Neural cell (in vitro differentiated cells): Measurements from ENCODE around the gene TMC3. TPM values are rescaled to one million over a fixed set of nuclear protein-coding genes. Genes with fewer than 3 reads are reported as not detected.

Experiments used
- H2AFZ ChIP-seq: fragments of 200-600, 300-800 bp; sonication (generic), shearing (Covaris generic); 2 replicates; pipeline ENCODE4 v1.6.0; 2014; ENCODE audit warnings: low read depth, mild to moderate bottlenecking, antibody characterized with exemption, low read length, moderate library complexity
- H3F3A ChIP-seq: fragments of 200-600 bp; shearing (Covaris generic); 2 replicates; pipeline ENCODE4 v1.6.1; 2016; ENCODE audit warnings: mild to moderate bottlenecking, moderate library complexity, mixed read lengths, antibody characterized with exemption, low read length; ENCODE audit not compliant: insufficient read depth, poor library complexity, severe bottlenecking
- H3K27ac ChIP-seq: fragments of 200-600, 300-800 bp; sonication (generic), shearing (Covaris generic); 2 replicates; pipeline ENCODE4 v1.5.1; 2014; ENCODE audit warnings: mild to moderate bottlenecking, low read length, moderate library complexity
- H3K27me3 ChIP-seq: fragments of 300-800, 200-600 bp; sonication (generic), shearing (Covaris generic); 2 replicates; pipeline ENCODE4 v1.6.0; 2014; ENCODE audit warnings: mild to moderate bottlenecking, low read depth, low read length, moderate library complexity; ENCODE audit not compliant: insufficient read depth
- H3K36me3 ChIP-seq: fragments of 300-800, 200-600 bp; sonication (generic), shearing (Covaris generic); 2 replicates; pipeline ENCODE4 v1.5.1; 2014; ENCODE audit warnings: mild to moderate bottlenecking, antibody characterized with exemption, low read length, moderate library complexity; ENCODE audit not compliant: insufficient read depth
- H3K4me2 ChIP-seq: fragments of 300-800, 200-600 bp; sonication (generic), shearing (Covaris generic); 2 replicates; pipeline ENCODE4 v1.6.0; 2014; ENCODE audit warnings: mild to moderate bottlenecking, low read length
- H3K4me3 ChIP-seq: fragments of 300-800, 200-600 bp; sonication (generic), shearing (Covaris generic); 2 replicates; pipeline ENCODE4 v1.5.1; 2014; ENCODE audit warnings: mild to moderate bottlenecking, low read length, moderate library complexity
- H3K79me2 ChIP-seq: fragments of 200-600 bp; shearing (Covaris generic); replicated peaks from 2 replicates; pipeline ENCODE4 v1.6.0; 2014; ENCODE audit warnings: mild to moderate bottlenecking, low read length, moderate library complexity; ENCODE audit not compliant: insufficient read depth
- H3K9ac ChIP-seq: fragments of 300-800, 200-600 bp; sonication (generic), shearing (Covaris generic); 2 replicates; pipeline ENCODE4 v1.6.1; 2016; ENCODE audit warnings: mild to moderate bottlenecking, low read length, mixed read lengths
- H3K9me2 ChIP-seq: fragments of 200-600 bp; shearing (Covaris generic); 2 replicates; pipeline ENCODE4 v1.6.1; 2016; ENCODE audit warnings: mild to moderate bottlenecking, low read length, mixed read lengths; ENCODE audit not compliant: insufficient read depth
- H3K9me3 ChIP-seq: fragments of 200-600, 300-800 bp; sonication (generic), shearing (Covaris generic); 2 replicates; pipeline ENCODE4 v1.6.1; 2016; ENCODE audit warnings: mild to moderate bottlenecking, mixed run types, low read length, moderate library complexity, mixed read lengths
- H4K20me1 ChIP-seq: fragments of 200-600 bp; shearing (Covaris generic); 2 replicates; pipeline ENCODE4 v1.6.1; 2016; ENCODE audit warnings: mild to moderate bottlenecking, mixed run types; ENCODE audit not compliant: insufficient read depth
- EZH2 ChIP-seq: fragments of 200-600, 300-800 bp; shearing (Covaris generic), sonication (generic); IDR thresholded peaks from 2 replicates; pipeline ENCODE4 v1.6.1; 2014; ENCODE audit warnings: antibody characterized with exemption, low read length, borderline replicate concordance, mild to moderate bottlenecking; ENCODE audit not compliant: insufficient read depth, poor library complexity, severe bottlenecking
- MXI1 ChIP-seq: fragments of 450-650 bp; conservative IDR thresholded peaks from 2 replicates; pipeline ENCODE4 v1.6.1; 2014; ENCODE audit warnings: antibody characterized with exemption, mild to moderate bottlenecking; ENCODE audit not compliant: poor library complexity, severe bottlenecking
- POLR2AphosphoS5 ChIP-seq: IDR thresholded peaks from 2 replicates; pipeline ENCODE4 v1.6.1; 2012
- RAD21 ChIP-seq: fragments of 450-650 bp; conservative IDR thresholded peaks from 2 replicates; pipeline ENCODE4 v1.6.1; 2014; ENCODE audit warnings: antibody characterized with exemption, mild to moderate bottlenecking, moderate library complexity
- SMC3 ChIP-seq: fragments of 450-650 bp; conservative IDR thresholded peaks from 2 replicates; pipeline ENCODE4 v1.6.1; 2014; ENCODE audit warnings: antibody characterized with exemption, mild to moderate bottlenecking, moderate library complexity; ENCODE audit not compliant: poor library complexity
- TAF1 ChIP-seq: IDR thresholded peaks from 2 replicates; pipeline ENCODE4 v1.6.1; 2012; ENCODE audit warnings: low read depth
- polyA minus RNA-seq: library from RNA; depleted of rRNA, polyadenylated mRNA; stranded (reverse); fragments of >200 nt; gene quantifications from 2 replicates; pipeline ENCODE4 v1.2.3, GENCODE V29; 2014
- polyA plus RNA-seq: library from polyadenylated mRNA; depleted of rRNA; stranded (reverse); fragments of >200 nt; gene quantifications from 2 replicates; pipeline ENCODE4 v1.2.3, GENCODE V29; 2014
- TF ChIP-seq, protein P1 (sequence below): fragments of 450-650 bp; IDR thresholded peaks from 2 replicates; pipeline ENCODE4 v1.5.1; 2014; ENCODE audit warnings: antibody characterized with exemption, mild to moderate bottlenecking, moderate library complexity; ENCODE audit not compliant: poor library complexity, severe bottlenecking
- TF ChIP-seq, protein P2 (sequence below): IDR thresholded peaks from 2 replicates; pipeline ENCODE4 v1.6.1; 2012; ENCODE audit warnings: borderline replicate concordance

The TMC3 gene
- polyA plus RNA-seq (not detected in 2 replicates), polyA minus RNA-seq (not detected in 2 replicates)

DNA sequence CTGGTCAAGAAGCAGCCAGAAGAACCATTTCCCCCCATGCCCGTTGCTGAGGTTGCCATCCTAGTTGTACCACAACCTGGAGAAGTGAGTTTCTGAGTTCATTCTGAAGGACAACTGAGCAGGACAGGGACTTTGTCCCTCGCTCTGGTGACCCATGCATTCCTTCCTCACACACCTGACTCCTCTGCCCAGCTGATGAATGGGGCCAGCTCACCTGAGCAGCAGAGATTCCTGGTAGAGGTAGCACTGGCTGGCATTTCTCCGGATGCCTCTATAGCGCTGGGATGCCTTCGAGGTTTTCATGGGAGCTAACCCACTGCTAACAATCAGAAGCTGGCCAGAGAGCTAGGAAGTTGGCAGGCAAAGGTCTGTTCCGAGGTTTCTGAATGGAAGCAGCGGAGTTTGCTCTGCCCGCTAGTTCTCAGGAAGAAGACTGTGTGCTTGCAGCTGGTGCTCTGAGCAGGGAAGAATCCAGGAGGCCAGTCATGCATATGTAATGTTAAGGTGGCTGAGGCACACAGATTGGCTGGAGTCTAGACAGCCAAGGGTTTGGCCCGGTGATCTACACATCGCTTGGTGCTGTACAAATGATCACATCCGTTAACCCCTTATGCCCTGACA is at the start of gene TMC3:
Gene TMC3 (minus strand): TSS at position 439 of the 621 bp plus-strand sequence. CDS start 136 bp downstream, at position 303.
- H3K4me2 ChIP-seq, result no peak within 1 kb of the TSS
- no peak within 1 kb of the TSS for H3K9ac ChIP-seq
- H3K79me2 ChIP-seq, result no peaks in the 10 kb centered on the region
- no peaks in the 10 kb centered on the region for H3F3A ChIP-seq
- no peaks in the 10 kb centered on the region for H3K9me3 ChIP-seq
- H2AFZ ChIP-seq, result no peak within 1 kb of the TSS
- H3K27ac ChIP-seq, result no peak within 1 kb of the TSS
- H3K4me3 ChIP-seq, result no peak within 1 kb of the TSS
- no peaks in the 10 kb centered on the region for H3K27me3 ChIP-seq
- no peaks in the 10 kb centered on the region for H4K20me1 ChIP-seq
- H3K9me2 ChIP-seq, result no peaks in the 10 kb centered on the region
- H3K36me3 ChIP-seq, result no peaks in the 10 kb centered on the region
- TF ChIP-seq SMC3 (no peak), EZH2 (no peak), MXI1 (no peak), TAF1 (no peak), POLR2AphosphoS5 (no peak), RAD21 (no peak)
- TF ChIP-seq, protein P1, sequence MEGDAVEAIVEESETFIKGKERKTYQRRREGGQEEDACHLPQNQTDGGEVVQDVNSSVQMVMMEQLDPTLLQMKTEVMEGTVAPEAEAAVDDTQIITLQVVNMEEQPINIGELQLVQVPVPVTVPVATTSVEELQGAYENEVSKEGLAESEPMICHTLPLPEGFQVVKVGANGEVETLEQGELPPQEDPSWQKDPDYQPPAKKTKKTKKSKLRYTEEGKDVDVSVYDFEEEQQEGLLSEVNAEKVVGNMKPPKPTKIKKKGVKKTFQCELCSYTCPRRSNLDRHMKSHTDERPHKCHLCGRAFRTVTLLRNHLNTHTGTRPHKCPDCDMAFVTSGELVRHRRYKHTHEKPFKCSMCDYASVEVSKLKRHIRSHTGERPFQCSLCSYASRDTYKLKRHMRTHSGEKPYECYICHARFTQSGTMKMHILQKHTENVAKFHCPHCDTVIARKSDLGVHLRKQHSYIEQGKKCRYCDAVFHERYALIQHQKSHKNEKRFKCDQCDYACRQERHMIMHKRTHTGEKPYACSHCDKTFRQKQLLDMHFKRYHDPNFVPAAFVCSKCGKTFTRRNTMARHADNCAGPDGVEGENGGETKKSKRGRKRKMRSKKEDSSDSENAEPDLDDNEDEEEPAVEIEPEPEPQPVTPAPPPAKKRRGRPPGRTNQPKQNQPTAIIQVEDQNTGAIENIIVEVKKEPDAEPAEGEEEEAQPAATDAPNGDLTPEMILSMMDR, result no peak
- TF ChIP-seq, protein P2, sequence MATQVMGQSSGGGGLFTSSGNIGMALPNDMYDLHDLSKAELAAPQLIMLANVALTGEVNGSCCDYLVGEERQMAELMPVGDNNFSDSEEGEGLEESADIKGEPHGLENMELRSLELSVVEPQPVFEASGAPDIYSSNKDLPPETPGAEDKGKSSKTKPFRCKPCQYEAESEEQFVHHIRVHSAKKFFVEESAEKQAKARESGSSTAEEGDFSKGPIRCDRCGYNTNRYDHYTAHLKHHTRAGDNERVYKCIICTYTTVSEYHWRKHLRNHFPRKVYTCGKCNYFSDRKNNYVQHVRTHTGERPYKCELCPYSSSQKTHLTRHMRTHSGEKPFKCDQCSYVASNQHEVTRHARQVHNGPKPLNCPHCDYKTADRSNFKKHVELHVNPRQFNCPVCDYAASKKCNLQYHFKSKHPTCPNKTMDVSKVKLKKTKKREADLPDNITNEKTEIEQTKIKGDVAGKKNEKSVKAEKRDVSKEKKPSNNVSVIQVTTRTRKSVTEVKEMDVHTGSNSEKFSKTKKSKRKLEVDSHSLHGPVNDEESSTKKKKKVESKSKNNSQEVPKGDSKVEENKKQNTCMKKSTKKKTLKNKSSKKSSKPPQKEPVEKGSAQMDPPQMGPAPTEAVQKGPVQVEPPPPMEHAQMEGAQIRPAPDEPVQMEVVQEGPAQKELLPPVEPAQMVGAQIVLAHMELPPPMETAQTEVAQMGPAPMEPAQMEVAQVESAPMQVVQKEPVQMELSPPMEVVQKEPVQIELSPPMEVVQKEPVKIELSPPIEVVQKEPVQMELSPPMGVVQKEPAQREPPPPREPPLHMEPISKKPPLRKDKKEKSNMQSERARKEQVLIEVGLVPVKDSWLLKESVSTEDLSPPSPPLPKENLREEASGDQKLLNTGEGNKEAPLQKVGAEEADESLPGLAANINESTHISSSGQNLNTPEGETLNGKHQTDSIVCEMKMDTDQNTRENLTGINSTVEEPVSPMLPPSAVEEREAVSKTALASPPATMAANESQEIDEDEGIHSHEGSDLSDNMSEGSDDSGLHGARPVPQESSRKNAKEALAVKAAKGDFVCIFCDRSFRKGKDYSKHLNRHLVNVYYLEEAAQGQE, result no peak

DNA sequence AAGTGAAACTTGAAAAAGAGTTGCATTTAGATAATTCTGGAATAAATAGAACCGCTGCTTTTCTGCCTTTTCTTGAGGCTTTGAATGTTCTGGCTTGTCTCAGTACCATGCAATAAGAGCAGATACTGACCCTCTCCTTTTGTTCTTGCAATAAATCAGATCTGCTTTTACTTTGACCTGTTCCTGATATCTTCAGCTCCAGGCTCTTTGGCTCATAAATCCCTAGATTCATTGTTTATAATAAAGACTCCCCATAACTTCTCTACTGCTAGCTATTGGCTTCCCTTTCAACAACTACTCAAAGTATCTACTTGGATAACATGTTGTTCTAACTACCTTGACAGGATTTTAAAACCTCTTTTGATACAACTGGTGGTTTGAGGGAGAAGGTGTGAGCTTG is 47.4 kb upstream of the TMC3 start:
- no peak for TF ChIP-seq RAD21
- TF ChIP-seq, protein P1, result no peak
- no peak for TF ChIP-seq SMC3
- TF ChIP-seq MXI1, result no peak
- TF ChIP-seq, protein P2, result no peak
- no peak for TF ChIP-seq POLR2AphosphoS5
- no peak for TF ChIP-seq TAF1
- no peak for TF ChIP-seq EZH2

More for the DNA sequence above, 47.4 kb upstream of the TMC3 start:
- Histone ChIP-seq H3K9me2 (no peaks in the 10 kb centered on the region), H3K4me3 (no peak overlapping the region), H4K20me1 (no peaks in the 10 kb centered on the region), H3F3A (no peaks in the 10 kb centered on the region), H3K9me3 (no peaks in the 10 kb centered on the region), H3K27me3 (no peaks in the 10 kb centered on the region), H3K27ac (no peak overlapping the region), H3K79me2 (no peaks in the 10 kb centered on the region), H3K36me3 (no peaks in the 10 kb centered on the region), H3K4me2 (no peak overlapping the region), H2AFZ (no peak overlapping the region), H3K9ac (no peak overlapping the region)
